Activated CD4-positive, alpha-beta T cell treated with anti-CD3 and anti-CD28 coated beads, Interleukin-2, amount 10 ng/mL, durations not matched to agents 24 days and 14 days (primary cell): ENCODE data around the gene KRT1. TPM values are rescaled to one million over a fixed set of nuclear protein-coding genes. Genes with fewer than 3 reads are reported as not detected.

Source experiments
- DNase-seq: peaks from one replicate; pipeline ENCODE4 v3.0.0; 2022
- H3K27ac Mint-ChIP-seq: one replicate; pipeline ENCODE4 v1.8.0; 2022; ENCODE audit warnings: mild to moderate bottlenecking, mixed read lengths
- H3K27me3 Mint-ChIP-seq: one replicate; pipeline ENCODE4 v1.8.0; 2022; ENCODE audit warnings: mixed read lengths
- H3K36me3 Mint-ChIP-seq: one replicate; pipeline ENCODE4 v1.8.0; 2022; ENCODE audit warnings: low read depth, mild to moderate bottlenecking, mixed read lengths
- H3K4me1 Mint-ChIP-seq: one replicate; pipeline ENCODE4 v1.8.0; 2021; ENCODE audit warnings: mixed read lengths
- H3K4me3 Mint-ChIP-seq: one replicate; pipeline ENCODE4 v1.8.0; 2022; ENCODE audit warnings: mild to moderate bottlenecking, moderate library complexity, mixed read lengths
- H3K9me3 Mint-ChIP-seq: one replicate; pipeline ENCODE4 v1.8.0; 2021; ENCODE audit warnings: mixed read lengths
- intact Hi-C: fragments of 100-400 bp; cut with micrococcal nuclease; formaldehyde crosslinking; loops from one replicate; pipeline ENCODE4 v1.15.1; 2023
- total RNA-seq: library from RNA; stranded (reverse); gene quantifications from 2 replicates; pipeline ENCODE4 v1.2.3, GENCODE V29; 2022

Gene KRT1
- total RNA-seq, 1 donor from 2014 or later, result not detected

GRCh38 chr12:52627395-52628110 lies 52.7 kb downstream of the KRT1 start:
- intact Hi-C loops, result no loop called here
- DNase-seq, result no peak
- Mint-ChIP-seq H3K27ac (no peak overlapping the region), H3K9me3 (no peaks in the 10 kb centered on the region), H3K4me1 (peaks cover 20% of the 10 kb centered on the region), H3K36me3 (no peaks in the 10 kb centered on the region), H3K27me3 (peaks cover 6% of the 10 kb centered on the region), H3K4me3 (no peak overlapping the region)

Other genes with a start within 250 kb of the KRT1 start
- gene KRT75, start 246.0 kb downstream of the KRT1 start, total RNA-seq, result not detected in 2 replicates
- not detected in 2 replicates for gene KRT6B, start 228.3 kb downstream of the KRT1 start, total RNA-seq
- gene KRT6C, start 206.6 kb downstream of the KRT1 start, total RNA-seq, result not detected in 2 replicates
- not detected in 2 replicates for gene KRT6A, start 187.2 kb downstream of the KRT1 start, total RNA-seq
- not detected in 2 replicates for gene KRT5, start 160.0 kb downstream of the KRT1 start, total RNA-seq
- not detected in 2 replicates for gene KRT71, start 127.3 kb downstream of the KRT1 start, total RNA-seq
- not detected in 2 replicates for gene KRT74, start 106.6 kb downstream of the KRT1 start, total RNA-seq
- gene KRT72, start 78.9 kb downstream of the KRT1 start, total RNA-seq, result 0.09 TPM in 1 of 2 replicates, not detected in the other
- 0.09 TPM in 1 of 2 replicates, not detected in the other for gene KRT73, start 61.8 kb downstream of the KRT1 start, total RNA-seq
- not detected in 2 replicates for gene KRT2, start 28.2 kb downstream of the KRT1 start, total RNA-seq
- not detected in 2 replicates for gene KRT77, start 23.1 kb upstream of the KRT1 start, total RNA-seq
- gene KRT76, start 96.9 kb upstream of the KRT1 start, total RNA-seq, result not detected in 2 replicates
- gene KRT3, start 115.7 kb upstream of the KRT1 start, total RNA-seq, result 0.14 TPM in 2 replicates
- gene KRT4, start 133.7 kb upstream of the KRT1 start, total RNA-seq, result not detected in 2 replicates
- gene KRT79, start 153.9 kb upstream of the KRT1 start, total RNA-seq, result 0.33 TPM in 1 of 2 replicates, not detected in the other
- gene KRT78, start 168.6 kb upstream of the KRT1 start, total RNA-seq, result not detected in 2 replicates
- 0.51 TPM in 1 of 2 replicates, not detected in the other for gene KRT8, start 224.7 kb upstream of the KRT1 start, total RNA-seq